ENCODE data around the gene ASB4. TPM values are rescaled to one million over a fixed set of nuclear protein-coding genes. Genes with fewer than 3 reads are reported as not detected.

Gene ASB4
- total RNA-seq, 4 donors from 2014 or later, result 0.19 TPM; not detected in 3

DNA sequence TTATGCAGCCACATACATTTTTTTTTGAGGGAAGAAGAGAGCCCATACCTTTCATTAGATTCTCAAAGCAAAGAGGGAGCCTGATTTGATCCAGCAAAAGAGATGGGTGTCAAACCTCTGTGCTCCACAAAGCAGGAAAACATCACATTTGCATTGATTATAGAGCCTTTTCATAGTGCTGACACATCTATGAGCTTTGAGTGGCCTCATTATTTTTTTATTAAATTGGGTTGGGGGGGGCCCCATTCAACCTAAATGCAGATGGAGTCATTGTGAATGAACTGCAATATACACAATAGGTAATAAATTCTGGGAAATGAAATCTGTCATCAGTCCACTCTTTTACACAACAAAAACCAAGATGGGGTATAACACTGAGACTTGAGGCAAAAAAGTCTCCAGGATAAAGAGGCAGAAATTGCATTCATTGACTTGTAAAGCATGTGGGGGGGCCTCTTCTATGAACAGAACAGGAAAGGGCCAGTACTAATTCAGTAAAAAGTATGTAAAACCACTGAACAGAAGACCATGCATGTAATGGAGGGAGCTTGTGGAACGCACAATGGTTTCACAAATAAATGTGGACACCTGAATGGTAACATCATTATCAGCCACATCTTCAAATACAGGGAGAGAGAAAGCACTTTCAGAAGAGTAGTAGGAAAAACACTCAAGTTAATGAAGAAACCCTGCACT lies 17.7 kb upstream of the ASB4 start:
- Histone ChIP-seq H3K36me3 (no peaks in the 10 kb centered on the region), H3K27ac (no peak overlapping the region), H3K4me3 (no peak overlapping the region), H3K27me3 (no peaks in the 10 kb centered on the region), H3K9me3 (no peaks in the 10 kb centered on the region), H3K4me1 (peaks cover 0 to 10% (median 7%) of the 10 kb centered on the region in 3 donors)
- DNase-seq, result no peak
- TF ChIP-seq CTCF (IDR thresholded peaks at IDR 0.05), result no peak
- TF ChIP-seq POLR2A (IDR thresholded peaks at IDR 0.05), result no peak
- intact Hi-C loops (cut with DNase I), result no loop called here
- 77 to 95% methylated on average over 1 of the region's 1 CpG for WGBS, 2 donors

GRCh38 chr7:95469187-95469586 lies 16.6 kb upstream of the ASB4 start:
- TF ChIP-seq POLR2A (IDR thresholded peaks at IDR 0.05) (no peak), CTCF (IDR thresholded peaks at IDR 0.05) (no peak)
- H3K27ac ChIP-seq, result no peak overlapping the region
- 89 to 95% methylated on average over 1 of the region's 1 CpG for WGBS, 2 donors
- H3K36me3 ChIP-seq, result no peaks in the 10 kb centered on the region
- H3K9me3 ChIP-seq, result no peaks in the 10 kb centered on the region
- intact Hi-C loops (cut with DNase I), result no loop called here
- no peak for DNase-seq
- peaks cover 0 to 15% (median 9%) of the 10 kb centered on the region in 3 donors for H3K4me1 ChIP-seq
- H3K27me3 ChIP-seq, result peaks cover 0 to 3% (median 0%) of the 10 kb centered on the region in 4 donors
- H3K4me3 ChIP-seq, result no peak overlapping the region

- no peak overlapping the region for H3K27ac ChIP-seq
- H3K27me3 ChIP-seq, result peaks cover 0 to 3% (median 0%) of the 10 kb centered on the region in 4 donors
- no peaks in the 10 kb centered on the region for H3K36me3 ChIP-seq
- no peak for DNase-seq
- H3K4me1 ChIP-seq, result peaks cover 0 to 15% (median 9%) of the 10 kb centered on the region in 3 donors
- 64 to 74% methylated on average over 4 of the region's 4 CpGs for WGBS, 2 donors
- TF ChIP-seq CTCF (IDR thresholded peaks at IDR 0.05) (no peak), POLR2A (IDR thresholded peaks at IDR 0.05) (no peak)
- no peaks in the 10 kb centered on the region for H3K9me3 ChIP-seq
- H3K4me3 ChIP-seq, result no peak overlapping the region
- intact Hi-C loops (cut with DNase I), result no loop called here
Observed at GRCh38 chr7:95469848-95470247, 15.9 kb upstream of the ASB4 start.

- Histone ChIP-seq H3K36me3 (no peaks in the 10 kb centered on the region), H3K9me3 (no peaks in the 10 kb centered on the region), H3K4me3 (no peak overlapping the region), H3K27me3 (peaks cover 0 to 3% (median 0%) of the 10 kb centered on the region in 4 donors), H3K4me1 (peaks cover 0 to 15% (median 9%) of the 10 kb centered on the region in 3 donors), H3K27ac (no peak overlapping the region)
- WGBS, 2 donors, result 12 to 14% methylated on average over 3 of the region's 3 CpGs
- DNase-seq, result no peak
- TF ChIP-seq POLR2A (IDR thresholded peaks at IDR 0.05) (no peak), CTCF (IDR thresholded peaks at IDR 0.05) (no peak)
- intact Hi-C loops (cut with DNase I), result no loop called here
Observed at GRCh38 chr7:95470452-95470851, 15.3 kb upstream of the ASB4 start.

DNA sequence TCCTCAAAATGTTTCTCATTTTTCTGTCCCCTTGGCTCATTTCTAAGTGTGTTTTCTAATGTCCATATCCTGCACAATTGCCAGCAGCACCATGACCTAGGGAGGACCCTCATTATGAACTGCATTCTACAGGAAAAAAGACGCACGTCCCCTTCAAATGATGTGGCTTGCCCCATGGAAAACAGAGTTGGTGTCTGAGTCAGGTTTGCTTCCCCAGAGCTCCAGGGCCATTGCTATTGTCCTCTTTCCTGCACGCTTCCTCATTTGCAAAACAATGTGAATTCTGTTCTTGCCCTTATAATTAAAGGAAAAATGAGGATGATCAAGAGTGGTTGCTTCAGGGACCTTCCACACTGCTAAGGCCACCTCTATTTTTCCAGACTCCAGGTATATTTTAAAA lies 14.7 kb upstream of the ASB4 start:
- DNase-seq, result no peak
- intact Hi-C loops (cut with DNase I), result no loop called here
- 78 to 79% methylated on average over 3 of the region's 3 CpGs for WGBS, 2 donors

More for the DNA sequence above, 14.7 kb upstream of the ASB4 start:
- no peaks in the 10 kb centered on the region for H3K9me3 ChIP-seq
- no peak overlapping the region for H3K27ac ChIP-seq
- H3K4me1 ChIP-seq, result peaks cover 0 to 15% (median 9%) of the 10 kb centered on the region in 3 donors
- H3K27me3 ChIP-seq, result peaks cover 0 to 3% (median 0%) of the 10 kb centered on the region in 4 donors
- TF ChIP-seq POLR2A (IDR thresholded peaks at IDR 0.05) (no peak), CTCF (IDR thresholded peaks at IDR 0.05) (no peak)
- H3K4me3 ChIP-seq, result no peak overlapping the region
- no peaks in the 10 kb centered on the region for H3K36me3 ChIP-seq

Data from esophagus squamous epithelium (tissue), 5 donors.